GM23338 (cell line): Measurements from ENCODE around the gene RMI2. TPM values are rescaled to one million over a fixed set of nuclear protein-coding genes. Genes with fewer than 3 reads are reported as not detected.

Experiments used
- ATAC-seq: fragments of 200-7000 bp; cut with Tn5 transposase; 3 replicates; pipeline ENCODE4 v1.9.1; 2020
- DNase-seq: peaks from one replicate; pipeline ENCODE4 v3.0.0-alpha.2; 2015; ENCODE audit warnings: low spot score
- H2AFZ ChIP-seq: fragments of 200-600 bp; sonication (generic); 2 replicates; pipeline ENCODE4 v1.8.0; 2016; ENCODE audit warnings: antibody characterized with exemption, mild to moderate bottlenecking, moderate library complexity
- H3F3A ChIP-seq: fragments of 200-600 bp; sonication (generic); replicated peaks from 2 replicates; pipeline ENCODE4 v1.8.0; 2017; ENCODE audit warnings: antibody characterized with exemption, mixed run types, low read depth
- H3K27ac ChIP-seq: fragments of 200-600 bp; sonication (generic); 2 replicates; pipeline ENCODE4 v1.6.1; 2016; ENCODE audit warnings: low read depth
- H3K27me3 ChIP-seq: fragments of 200-600 bp; sonication (generic); 2 replicates; pipeline ENCODE4 v1.8.0; 2016; ENCODE audit warnings: mild to moderate bottlenecking, mixed run types, moderate library complexity; ENCODE audit not compliant: insufficient read depth
- H3K36me3 ChIP-seq: fragments of 200-600 bp; sonication (generic); 2 replicates; pipeline ENCODE4 v1.8.0; 2016; ENCODE audit warnings: mild to moderate bottlenecking; ENCODE audit not compliant: insufficient read depth
- H3K4me1 ChIP-seq: fragments of 200-600 bp; sonication (generic); 2 replicates; pipeline ENCODE4 v1.8.0; 2016; ENCODE audit warnings: mild to moderate bottlenecking, moderate library complexity; ENCODE audit not compliant: insufficient read depth
- H3K4me2 ChIP-seq: fragments of 200-600 bp; sonication (generic); 2 replicates; pipeline ENCODE4 v1.7.1; 2017; ENCODE audit warnings: mixed run types
- H3K4me3 ChIP-seq: fragments of 200-600 bp; sonication (generic); 2 replicates; pipeline ENCODE4 v1.6.1; 2016; ENCODE audit warnings: mixed run types
- H3K79me2 ChIP-seq: fragments of 200-600 bp; sonication (generic); replicated peaks from 2 replicates; pipeline ENCODE4 v1.8.0; 2017; ENCODE audit warnings: mild to moderate bottlenecking; ENCODE audit not compliant: insufficient read depth
- H3K9me2 ChIP-seq: fragments of 200-600 bp; sonication (generic); 2 replicates; pipeline ENCODE4 v1.8.0; 2017; ENCODE audit not compliant: insufficient read depth
- H4K20me1 ChIP-seq: fragments of 200-600 bp; sonication (generic); replicated peaks from 2 replicates; pipeline ENCODE4 v1.8.0; 2017; ENCODE audit warnings: mild to moderate bottlenecking; ENCODE audit not compliant: insufficient read depth
- H3K27ac Mint-ChIP-seq: 2 replicates; pipeline ENCODE4 v1.8.0; 2020; ENCODE audit warnings: inconsistent platforms, mild to moderate bottlenecking, moderate library complexity, mixed read lengths
- H3K27me3 Mint-ChIP-seq: 3 replicates; pipeline ENCODE4 v1.8.0; 2022; ENCODE audit warnings: low read depth, mild to moderate bottlenecking, moderate library complexity, mixed read lengths, inconsistent platforms; ENCODE audit not compliant: insufficient read depth, poor library complexity
- H3K36me3 Mint-ChIP-seq: 3 replicates; pipeline ENCODE4 v1.8.0; 2021; ENCODE audit warnings: low read depth, mild to moderate bottlenecking, inconsistent platforms, moderate library complexity, mixed read lengths
- H3K4me1 Mint-ChIP-seq: 3 replicates; pipeline ENCODE4 v1.8.0; 2020; ENCODE audit warnings: mild to moderate bottlenecking, inconsistent platforms, mixed read lengths
- H3K4me3 Mint-ChIP-seq: 3 replicates; pipeline ENCODE4 v1.8.0; 2021; ENCODE audit warnings: moderate library complexity, mild to moderate bottlenecking, inconsistent platforms, mixed read lengths
- H3K9me3 Mint-ChIP-seq: 3 replicates; pipeline ENCODE4 v1.8.0; 2020; ENCODE audit warnings: moderate library complexity, mild to moderate bottlenecking, inconsistent platforms, mixed read lengths
- CREB1 ChIP-seq: fragments of 250-450 bp; sonication (Bioruptor Pico); IDR thresholded peaks from 2 replicates; pipeline ENCODE4 v1.5.0; 2020; ENCODE audit warnings: low read depth, mild to moderate bottlenecking, moderate library complexity
- CTCF ChIP-seq, 2 experiments: fragments of 200-600 bp in 1 of 2; sonication (generic) in 1 of 2; conservative IDR thresholded peaks; 2 replicates each; pipeline versions ENCODE4 v1.5.1 to v1.6.1; 2016 to 2017; ENCODE audit warnings: antibody characterized with exemption in 2 of 2, low read depth in 2 of 2, mild to moderate bottlenecking in 2 of 2, moderate library complexity in 1 of 2
- ETS1 ChIP-seq: IDR thresholded peaks from 2 replicates; pipeline ENCODE4 v1.6.1; 2016; ENCODE audit warnings: antibody characterized with exemption
- EZH2 ChIP-seq: fragments of 200-600 bp; sonication (generic); IDR thresholded peaks from one replicate; pipeline ENCODE4 v1.8.0; 2017; ENCODE audit warnings: antibody characterized with exemption, mild to moderate bottlenecking, low read depth; ENCODE audit not compliant: unreplicated experiment
- EZH2phosphoT487 ChIP-seq: fragments of 200-600 bp; sonication (generic); IDR thresholded peaks from one replicate; pipeline ENCODE4 v1.8.1; 2018; ENCODE audit warnings: antibody characterized with exemption; ENCODE audit not compliant: unreplicated experiment
- JUNB ChIP-seq: IDR thresholded peaks from one replicate; pipeline ENCODE4 v1.6.1; 2016; ENCODE audit warnings: antibody characterized with exemption; ENCODE audit not compliant: unreplicated experiment
- NANOG ChIP-seq: IDR thresholded peaks from 2 replicates; pipeline ENCODE4 v1.6.1; 2016; ENCODE audit warnings: antibody characterized with exemption, borderline replicate concordance
- POLR2AphosphoS5 ChIP-seq: IDR thresholded peaks from 2 replicates; pipeline ENCODE4 v1.6.1; 2016; ENCODE audit warnings: antibody characterized with exemption, low read depth
- REST ChIP-seq: IDR thresholded peaks from one replicate; pipeline ENCODE4 v1.6.1; 2018; ENCODE audit warnings: antibody characterized with exemption; ENCODE audit not compliant: unreplicated experiment
- STAT1 ChIP-seq: IDR thresholded peaks from one replicate; pipeline ENCODE4 v1.6.1; 2016; ENCODE audit warnings: antibody characterized with exemption; ENCODE audit not compliant: unreplicated experiment
- ZNF114 ChIP-seq: fragments of 250-450 bp; sonication (Bioruptor Pico); IDR thresholded peaks from 2 replicates; pipeline ENCODE4 v1.5.0; 2020; ENCODE audit warnings: mild to moderate bottlenecking, moderate library complexity
- ZNF331 ChIP-seq: fragments of 250-450 bp; sonication (Bioruptor Pico); IDR thresholded peaks from 2 replicates; pipeline ENCODE4 v1.5.0; 2020; ENCODE audit warnings: low read depth, mild to moderate bottlenecking, moderate library complexity
- ZNF462 ChIP-seq: fragments of 250-450 bp; sonication (Bioruptor Pico); IDR thresholded peaks from 2 replicates; pipeline ENCODE4 v1.5.0; 2020; ENCODE audit warnings: mild to moderate bottlenecking, moderate library complexity
- polyA plus RNA-seq: library from polyadenylated mRNA; unstranded; fragments of >200 nt; fragmentation: Nextera tagmentation; extraction: Ambion mirVana; gene quantifications from 2 replicates; pipeline ENCODE4 v1.2.1, GENCODE V29; 2016
- total RNA-seq: library from RNA; depleted of rRNA; stranded (reverse); fragments of >200 nt; shearing (Covaris generic); gene quantifications from 2 replicates; pipeline ENCODE4 v1.2.3, GENCODE V29; 2014

RMI2 gene
- total and polyA plus RNA-seq, 2 experiments from 2014 or later: 98.2 to 108 TPM

- Histone ChIP-seq H3F3A (peaks cover 5% of the 10 kb centered on the region; the same call in 1 of the 2 replicates), H4K20me1 (no peaks in the 10 kb centered on the region), H3K4me2 (no peak overlapping the region), H3K4me3 (no peak overlapping the region), H2AFZ (no peak overlapping the region), H3K9me2 (no peaks in the 10 kb centered on the region), H3K36me3 (no peaks in the 10 kb centered on the region), H3K27ac (no peak overlapping the region), H3K79me2 (no peaks in the 10 kb centered on the region), H3K27me3 (no peaks in the 10 kb centered on the region), H3K4me1 (peaks cover 9% of the 10 kb centered on the region)
- no peaks in the 10 kb centered on the region for H3K9me3 Mint-ChIP-seq
- H3K27ac Mint-ChIP-seq: no peak overlapping the region
- DNase-seq: no peak
- no peaks in the 10 kb centered on the region for H3K36me3 Mint-ChIP-seq
- TF ChIP-seq POLR2AphosphoS5: no peak
- no peak for TF ChIP-seq NANOG
- no peak for TF ChIP-seq JUNB
- no peak for TF ChIP-seq ETS1
- no peak for TF ChIP-seq ZNF462 (CRISPR knock-in tag)
- no peak for TF ChIP-seq REST
- no peak for TF ChIP-seq STAT1
- TF ChIP-seq CTCF (conservative IDR thresholded peaks at IDR 0.05; ENCODE audit: low read depth in 2 of 2): no peak
- TF ChIP-seq CREB1 (CRISPR knock-in tag): no peak
- no peak for TF ChIP-seq ZNF114 (CRISPR knock-in tag)
- TF ChIP-seq ZNF331: no peak
- TF ChIP-seq EZH2: no peak
- TF ChIP-seq EZH2phosphoT487: no peak
- no peak for ATAC-seq
- peaks cover 24% of the 10 kb centered on the region for H3K4me1 Mint-ChIP-seq
- H3K27me3 Mint-ChIP-seq: peaks cover 8% of the 10 kb centered on the region
- no peak overlapping the region for H3K4me3 Mint-ChIP-seq
These were observed 22.2 kb downstream of the RMI2 start for GRCh38 chr16:11367483-11367906.
